CD14-positive monocyte (primary cell): Measurements from ENCODE around the gene LYL1. TPM values are rescaled to one million over a fixed set of nuclear protein-coding genes. Genes with fewer than 3 reads are reported as not detected.
A peak's percentile ranks its signal among the peaks of the same experiment; 100 is the strongest.

ENCODE experiments used
- DNase-seq, 3 donors: peaks; one replicate each; pipeline ENCODE4 v3.0.0-alpha.2; 2011 to 2022
- H2AFZ ChIP-seq: 2 replicates; pipeline ENCODE4 v1.6.0; 2012; ENCODE audit warnings: mild to moderate bottlenecking, low read depth, low read length, inconsistent platforms; ENCODE audit not compliant: insufficient read depth, poor library complexity, severe bottlenecking
- H3K27ac ChIP-seq, 2 donors: 1 replicate in 1 of 2; 2 replicates in 1 of 2; pipeline ENCODE4 v1.5.1; 2012 to 2013; ENCODE audit warnings: low read length in 2 of 2, control low read depth in 1 of 2, inconsistent platforms in 1 of 2, low read depth in 1 of 2, mild to moderate bottlenecking in 1 of 2
- H3K27me3 ChIP-seq, 2 donors: one replicate each; pipeline versions ENCODE4 v1.6.0 to v1.6.1; 2011 to 2013; ENCODE audit warnings: low read length in 2 of 2; ENCODE audit not compliant: control insufficient read depth in 2 of 2, insufficient read depth in 2 of 2
- H3K36me3 ChIP-seq, 2 donors: replicated peaks in 1 of 2; 1 replicate in 1 of 2; 2 replicates in 1 of 2; pipeline versions ENCODE4 v1.5.1 to v1.6.1; 2012 to 2013; ENCODE audit warnings: low read length in 2 of 2, control low read depth in 1 of 2, inconsistent platforms in 1 of 2, mild to moderate bottlenecking in 1 of 2; ENCODE audit not compliant: insufficient read depth in 2 of 2, control insufficient read depth in 1 of 2
- H3K4me1 ChIP-seq, 2 donors: 1 replicate in 1 of 2; 2 replicates in 1 of 2; pipeline versions ENCODE4 v1.5.1 to v1.6.1; 2012 to 2013; ENCODE audit warnings: low read length in 2 of 2, control low read depth in 1 of 2, inconsistent platforms in 1 of 2, mild to moderate bottlenecking in 1 of 2, moderate library complexity in 1 of 2; ENCODE audit not compliant: insufficient read depth in 2 of 2, control insufficient read depth in 1 of 2
- H3K4me2 ChIP-seq: replicated peaks from 2 replicates; pipeline ENCODE3; 2012; ENCODE audit warnings: low read length, moderate library complexity, mild to moderate bottlenecking; ENCODE audit not compliant: poor library complexity, severe bottlenecking; ENCODE audit errors: extremely low read depth
- H3K4me3 ChIP-seq, 3 experiments: fragments of 200-600 bp in 1 of 3; sonication (generic) in 1 of 3; replicated peaks in 1 of 3; 1 replicate in 2 of 3; 2 replicates in 1 of 3; pipeline ENCODE4 v1.5.1; 2011 to 2013; ENCODE audit warnings: low read length in 3 of 3, mild to moderate bottlenecking in 3 of 3, control low read depth in 2 of 3, low read depth in 2 of 3, inconsistent platforms in 1 of 3, moderate library complexity in 1 of 3
- H3K79me2 ChIP-seq: 2 replicates; pipeline ENCODE4 v1.6.0; 2012; ENCODE audit warnings: mild to moderate bottlenecking, control low read depth, inconsistent platforms, low read length, moderate library complexity; ENCODE audit not compliant: insufficient read depth
- H3K9ac ChIP-seq: 2 replicates; pipeline ENCODE4 v1.6.0; 2017; ENCODE audit warnings: low read length, mild to moderate bottlenecking; ENCODE audit not compliant: insufficient read depth, poor library complexity, severe bottlenecking
- H3K9me3 ChIP-seq, 2 donors: replicated peaks in 1 of 2; 1 replicate in 1 of 2; 2 replicates in 1 of 2; pipeline versions ENCODE4 v1.5.1 to v1.6.1; 2012 to 2013; ENCODE audit warnings: low read length in 2 of 2, control low read depth in 1 of 2; ENCODE audit not compliant: control insufficient read depth in 1 of 2, insufficient read depth in 1 of 2
- H4K20me1 ChIP-seq: 2 replicates; pipeline ENCODE4 v1.6.0; 2012; ENCODE audit warnings: mild to moderate bottlenecking, low read length, control low read depth, moderate library complexity; ENCODE audit not compliant: insufficient read depth
- H3K27ac Mint-ChIP-seq, 7 donors: one replicate each; pipeline ENCODE4 v1.8.0; 2020; ENCODE audit warnings: mild to moderate bottlenecking in 7 of 7, mixed read lengths in 7 of 7, moderate library complexity in 6 of 7, inconsistent platforms in 2 of 7
- H3K27me3 Mint-ChIP-seq, 3 donors: one replicate each; pipeline ENCODE4 v1.8.0; 2021 to 2022; ENCODE audit warnings: low read depth in 3 of 3, mild to moderate bottlenecking in 3 of 3, mixed read lengths in 3 of 3, moderate library complexity in 3 of 3, inconsistent platforms in 1 of 3
- H3K36me3 Mint-ChIP-seq, 2 donors: one replicate each; pipeline ENCODE4 v1.8.0; 2020; ENCODE audit warnings: mixed read lengths in 2 of 2, inconsistent platforms in 1 of 2, mild to moderate bottlenecking in 1 of 2
- H3K4me1 Mint-ChIP-seq: one replicate; pipeline ENCODE4 v1.8.0; 2020; ENCODE audit warnings: mild to moderate bottlenecking, mixed read lengths
- H3K4me3 Mint-ChIP-seq, 2 donors: one replicate each; pipeline ENCODE4 v1.8.0; 2020; ENCODE audit warnings: mild to moderate bottlenecking in 2 of 2, mixed read lengths in 2 of 2, moderate library complexity in 1 of 2
- H3K9me3 Mint-ChIP-seq, 7 donors: one replicate each; pipeline ENCODE4 v1.8.0; 2020 to 2022; ENCODE audit warnings: mixed read lengths in 7 of 7, mild to moderate bottlenecking in 6 of 7, moderate library complexity in 6 of 7, inconsistent platforms in 2 of 7
- WGBS: methylation state at CpG from one replicate; pipeline ENCODE4 v1.1.5; 2013; ENCODE audit warnings: missing lambda C conversion rate; ENCODE audit not compliant: insufficient coverage; 5-methylcytosine and 5-hydroxymethylcytosine counted together
- intact Hi-C, 2 donors: fragments of 100-400 bp; cut with micrococcal nuclease; formaldehyde crosslinking; loops; one replicate each; pipeline versions ENCODE4 v1.15.0 to v1.15.1; 2023
- polyA plus RNA-seq, 3 donors: library from polyadenylated mRNA; depleted of rRNA in 1 of 3; unstranded in 2 of 3; stranded (reverse) in 1 of 3; fragments of 300-500 nt in 2 of 3; fragments of >200 nt in 1 of 3; fragmentation: Illumina TruSeq in 2 of 3; gene quantifications; 1 replicate in 2 of 3; 2 replicates in 1 of 3; pipeline ENCODE4 v1.2.3, GENCODE V29; 2012 to 2021
- TF ChIP-seq, protein P1 (sequence below): fragments of 200-600 bp; IDR thresholded peaks from one replicate; pipeline ENCODE4 v1.8.0; 2022; ENCODE audit warnings: antibody characterized with exemption, mild to moderate bottlenecking

The LYL1 gene
- polyA plus RNA-seq, 3 donors: 35.7 to 51.1 (median 37.1) TPM

DNA sequence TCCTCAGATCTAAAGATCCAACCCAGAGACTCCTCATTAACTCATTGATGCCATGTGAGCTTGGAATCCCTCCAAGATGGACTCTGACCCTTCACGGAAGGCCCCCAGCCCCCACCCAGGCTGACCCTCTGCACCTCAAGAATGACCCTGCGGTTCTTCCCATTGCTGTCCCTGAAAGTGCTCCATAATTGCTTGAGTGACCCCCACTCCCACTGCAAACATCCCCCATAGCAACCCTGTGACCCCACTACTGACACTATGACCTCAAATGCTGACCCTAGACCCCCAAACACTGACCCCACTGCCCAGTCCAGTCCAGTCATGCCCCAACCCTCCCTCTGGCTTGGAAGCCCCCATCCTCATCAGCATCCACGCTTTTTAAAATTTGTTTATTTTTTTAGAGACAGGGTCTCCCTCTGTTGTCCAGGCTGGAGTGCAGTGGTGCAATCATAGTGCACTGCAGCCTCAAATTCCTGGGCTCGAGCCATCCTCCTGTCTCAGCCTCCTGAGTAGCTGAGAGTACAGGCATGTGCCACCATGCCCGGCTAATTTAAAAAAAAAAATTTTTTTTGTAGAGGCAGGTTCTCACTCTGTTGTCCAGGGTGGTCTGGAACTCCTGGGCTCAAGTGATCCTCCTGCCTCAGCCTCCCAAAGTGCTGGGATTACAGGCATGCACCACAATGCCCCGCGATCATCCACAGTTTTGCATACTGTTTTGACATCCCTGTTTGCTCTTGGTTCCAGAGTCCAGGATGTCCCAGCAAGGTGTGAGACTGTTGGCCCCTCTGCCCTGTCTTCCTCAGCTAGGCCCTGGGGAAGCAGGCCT is 855 bp downstream of the LYL1 start:
- peaks cover 59% of the 10 kb centered on the region for H3K4me1 Mint-ChIP-seq
- H3K27ac Mint-ChIP-seq: peak overlapping the region; percentile 90 to 93 (median 92)
- peak overlapping the region; percentile 86 for H3K9ac ChIP-seq
- peaks cover 0 to 1% (median 1%) of the 10 kb centered on the region in 3 donors for H3K27me3 Mint-ChIP-seq
- H3K9me3 Mint-ChIP-seq: no peaks in the 10 kb centered on the region
- no peak for DNase-seq
- peaks cover 7 to 9% of the 10 kb centered on the region in 2 donors for H3K36me3 Mint-ChIP-seq
- WGBS: 1% methylated on average over 6 of the region's 7 CpGs
- peaks cover 27% of the 10 kb centered on the region for H4K20me1 ChIP-seq
- intact Hi-C loops: loop anchor here (5.0 kb wide), 1 partner anchor 50 kb away; the partner anchor contains the start of genes IER2 (in 2 of the 2) and STX10 (in 2 of the 2)
- peak overlapping the region; percentile 100 for H3K4me2 ChIP-seq
- H3K4me3 Mint-ChIP-seq: peak overlapping the region; percentile 87 to 97
- H2AFZ ChIP-seq: no peak overlapping the region
- no peaks in the 10 kb centered on the region for H3K27me3 ChIP-seq
- peak overlapping the region; percentile 90 to 98 for H3K27ac ChIP-seq
- peaks cover 65 to 85% of the 10 kb centered on the region in 2 donors for H3K4me1 ChIP-seq
- peaks cover 3 to 11% of the 10 kb centered on the region in 2 donors for H3K36me3 ChIP-seq
- no peaks in the 10 kb centered on the region for H3K9me3 ChIP-seq
- TF ChIP-seq, protein P1, sequence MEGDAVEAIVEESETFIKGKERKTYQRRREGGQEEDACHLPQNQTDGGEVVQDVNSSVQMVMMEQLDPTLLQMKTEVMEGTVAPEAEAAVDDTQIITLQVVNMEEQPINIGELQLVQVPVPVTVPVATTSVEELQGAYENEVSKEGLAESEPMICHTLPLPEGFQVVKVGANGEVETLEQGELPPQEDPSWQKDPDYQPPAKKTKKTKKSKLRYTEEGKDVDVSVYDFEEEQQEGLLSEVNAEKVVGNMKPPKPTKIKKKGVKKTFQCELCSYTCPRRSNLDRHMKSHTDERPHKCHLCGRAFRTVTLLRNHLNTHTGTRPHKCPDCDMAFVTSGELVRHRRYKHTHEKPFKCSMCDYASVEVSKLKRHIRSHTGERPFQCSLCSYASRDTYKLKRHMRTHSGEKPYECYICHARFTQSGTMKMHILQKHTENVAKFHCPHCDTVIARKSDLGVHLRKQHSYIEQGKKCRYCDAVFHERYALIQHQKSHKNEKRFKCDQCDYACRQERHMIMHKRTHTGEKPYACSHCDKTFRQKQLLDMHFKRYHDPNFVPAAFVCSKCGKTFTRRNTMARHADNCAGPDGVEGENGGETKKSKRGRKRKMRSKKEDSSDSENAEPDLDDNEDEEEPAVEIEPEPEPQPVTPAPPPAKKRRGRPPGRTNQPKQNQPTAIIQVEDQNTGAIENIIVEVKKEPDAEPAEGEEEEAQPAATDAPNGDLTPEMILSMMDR: peak; percentile 10
- peak overlapping the region; percentile 51 to 92 (median 84) for H3K4me3 ChIP-seq
- peaks cover 79% of the 10 kb centered on the region for H3K79me2 ChIP-seq

DNA sequence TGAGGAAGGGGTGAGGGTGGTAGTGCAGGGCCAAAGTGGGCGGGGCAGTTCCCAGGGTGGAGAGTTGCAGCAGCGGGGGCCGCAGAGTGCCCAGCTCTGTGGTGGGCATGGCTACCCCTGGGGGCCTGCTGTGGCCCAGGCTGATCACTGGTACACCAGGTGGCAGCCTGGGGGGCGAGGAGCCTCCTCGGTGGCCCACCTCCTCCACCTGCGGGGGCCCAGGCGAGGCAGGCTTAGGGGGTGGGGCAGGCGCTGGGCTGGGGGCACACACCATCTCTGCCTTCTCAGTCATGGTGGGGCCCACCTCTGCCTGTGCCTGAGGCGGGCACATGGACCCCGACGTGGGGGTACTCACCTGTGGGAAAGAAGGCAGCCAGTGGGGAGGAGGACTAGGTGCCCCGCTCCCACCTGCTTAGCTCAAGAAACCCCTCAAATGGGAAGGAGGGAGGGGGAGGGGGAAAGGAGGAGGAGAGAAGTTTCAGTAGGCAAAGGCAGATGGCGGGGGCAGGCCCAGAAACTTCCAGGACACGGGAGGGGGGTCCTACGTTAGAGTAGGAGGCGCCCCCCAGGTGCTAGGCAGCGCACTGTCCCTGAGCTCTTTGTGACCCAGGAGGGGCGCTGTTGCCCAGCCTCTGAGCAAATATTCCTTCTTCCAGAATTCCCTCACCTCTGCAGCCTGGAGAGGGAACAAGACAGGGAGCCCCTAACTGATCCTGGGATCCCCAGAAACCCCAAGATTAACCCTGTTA is 1.6 kb downstream of the LYL1 start:
- intact Hi-C loops: loop anchor here (5.0 kb wide), 1 partner anchor 51 kb away; the partner anchor contains the start of genes IER2 (in 2 of the 2) and STX10 (in 2 of the 2)
- Mint-ChIP-seq H3K27ac (peak overlapping the region; percentile 90 to 97 (median 92)), H3K4me1 (peaks cover 58% of the 10 kb centered on the region), H3K4me3 (peak overlapping the region; percentile 87 to 97), H3K9me3 (no peaks in the 10 kb centered on the region), H3K36me3 (peaks cover 7 to 9% of the 10 kb centered on the region in 2 donors), H3K27me3 (peaks cover 0 to 1% (median 1%) of the 10 kb centered on the region in 3 donors)
- DNase-seq: no peak
- H3K4me2 ChIP-seq: peak overlapping the region; percentile 100
- H3K36me3 ChIP-seq: peaks cover 3 to 11% of the 10 kb centered on the region in 2 donors
- peaks cover 27% of the 10 kb centered on the region for H4K20me1 ChIP-seq
- H2AFZ ChIP-seq: no peak overlapping the region
- H3K9ac ChIP-seq: peak overlapping the region; percentile 86
- peaks cover 81% of the 10 kb centered on the region for H3K79me2 ChIP-seq
- TF ChIP-seq, protein P1: peak; percentile 59
- H3K27me3 ChIP-seq: no peaks in the 10 kb centered on the region
- peaks cover 70 to 89% of the 10 kb centered on the region in 2 donors for H3K4me1 ChIP-seq
- peak overlapping the region; percentile 90 to 98 for H3K27ac ChIP-seq
- no peaks in the 10 kb centered on the region for H3K9me3 ChIP-seq
- 0% methylated on average over 8 of the region's 18 CpGs for WGBS
- H3K4me3 ChIP-seq: peak overlapping the region; percentile 51 to 92 (median 84)
